HepG2 (cell line): ENCODE measurements around the gene KIAA1958. TPM values are rescaled to one million over a fixed set of nuclear protein-coding genes. Genes with fewer than 3 reads are reported as not detected.

Experiments used
- HNF4G ChIP-seq, 2 experiments: sonication (generic) in 1 of 2; formaldehyde crosslinking in 1 of 2; IDR thresholded peaks; 2 replicates each; pipeline versions ENCODE4 v1.4.0 to v1.6.1; 2011 to 2020; ENCODE audit warnings: borderline replicate concordance in 2 of 2, low read depth in 2 of 2, mild to moderate bottlenecking in 2 of 2, low read length in 1 of 2, missing genetic modification reagents in 1 of 2, moderate library complexity in 1 of 2
- KLF16 ChIP-seq, 2 experiments: sonication (generic) in 1 of 2; formaldehyde crosslinking in 1 of 2; IDR thresholded peaks; 2 replicates each; pipeline versions ENCODE4 v1.6.1 to v1.8.0; 2016 to 2023; ENCODE audit warnings: missing genetic modification reagents in 2 of 2, missing compliant biosample characterization in 1 of 2
- KMT2B ChIP-seq: IDR thresholded peaks from 2 replicates; pipeline ENCODE4 v1.6.1; 2016; ENCODE audit warnings: missing genetic modification reagents, missing compliant biosample characterization
- NPAS2 ChIP-seq: sonication (generic); formaldehyde crosslinking; IDR thresholded peaks from 2 replicates; pipeline ENCODE4 v1.8.0; 2022; ENCODE audit warnings: mild to moderate bottlenecking, missing genetic modification reagents, borderline replicate concordance
- RXRB ChIP-seq: IDR thresholded peaks from 2 replicates; pipeline ENCODE4 v1.6.1; 2016; ENCODE audit warnings: borderline replicate concordance, missing genetic modification reagents, missing compliant biosample characterization
- XRCC5 ChIP-seq: fragments of 200-400 bp; formaldehyde crosslinking; optimal IDR thresholded peaks from 2 replicates; pipeline ENCODE3; 2017; ENCODE audit warnings: mild to moderate bottlenecking, low read length
- ZBTB34 ChIP-seq: sonication (generic); formaldehyde crosslinking; IDR thresholded peaks from 2 replicates; pipeline ENCODE4 v1.8.0; 2022; ENCODE audit warnings: mild to moderate bottlenecking, missing genetic modification reagents
- ZBTB44 ChIP-seq: sonication (generic); formaldehyde crosslinking; IDR thresholded peaks from 2 replicates; pipeline ENCODE4 v1.4.0; 2020; ENCODE audit warnings: missing genetic modification reagents
- ZGPAT ChIP-seq: IDR thresholded peaks from 2 replicates; pipeline ENCODE4 v1.6.1; 2016; ENCODE audit warnings: mild to moderate bottlenecking
- ZNF205 ChIP-seq: IDR thresholded peaks from 2 replicates; pipeline ENCODE4 v1.6.1; 2018; ENCODE audit warnings: missing biosample characterization, missing genetic modification reagents
- ZNF292 ChIP-seq: sonication (generic); formaldehyde crosslinking; IDR thresholded peaks from 2 replicates; pipeline ENCODE4 v1.8.1; 2022; ENCODE audit warnings: mild to moderate bottlenecking, low read depth, missing genetic modification reagents, borderline replicate concordance
- ZNF572 ChIP-seq: sonication (generic); formaldehyde crosslinking; IDR thresholded peaks from 2 replicates; pipeline ENCODE4 v1.5.1; 2020; ENCODE audit warnings: mild to moderate bottlenecking, missing genetic modification reagents
- ZNF768 ChIP-seq: sonication (generic); formaldehyde crosslinking; IDR thresholded peaks from 2 replicates; pipeline ENCODE4 v1.4.0; 2020; ENCODE audit warnings: missing genetic modification reagents
- polyA plus RNA-seq, 8 experiments: library from polyadenylated mRNA; depleted of rRNA in 3 of 8; stranded (reverse) in 7 of 8; unstranded in 1 of 8; fragments of >200 nt; fragmentation: Illumina TruSeq in 4 of 8; extraction: Trizol in 4 of 8; gene quantifications; 2 replicates each; pipeline versions ENCODE4 v1.2.1 to v1.2.3, GENCODE V29; 2011 to 2016; ENCODE audit warnings: low read depth in 4 of 8, missing spikeins in 1 of 8, mixed read lengths in 1 of 8; ENCODE audit not compliant: insufficient read depth in 1 of 8
- total RNA-seq, 5 experiments: library from RNA; depleted of rRNA; stranded (reverse); fragments of >200 nt; fragmentation: Illumina TruSeq; extraction: Trizol; gene quantifications; 2 replicates each; pipeline ENCODE4 v1.2.3, GENCODE V29; 2016; ENCODE audit warnings: low read depth in 1 of 5
- TF ChIP-seq, protein P1 (sequence below): sonication (generic); formaldehyde crosslinking; IDR thresholded peaks from 2 replicates; pipeline ENCODE4 v1.8.1; 2022; ENCODE audit warnings: mild to moderate bottlenecking, missing genetic modification reagents
- TF ChIP-seq, protein P2 (sequence below): sonication (generic); formaldehyde crosslinking; IDR thresholded peaks from 2 replicates; pipeline ENCODE4 v1.4.0; 2020; ENCODE audit warnings: missing genetic modification reagents, borderline replicate concordance
- TF ChIP-seq, protein P3 (sequence below): IDR thresholded peaks from 2 replicates; pipeline ENCODE4 v1.4.0; 2020; ENCODE audit warnings: mild to moderate bottlenecking, missing genetic modification reagents

KIAA1958 gene
- total and polyA plus RNA-seq, 2 of the 13 experiments (the other 11 are each of a cell fraction or from before 2014, with no cell fraction given): 8.5 to 10.3 TPM

GRCh38 chr9:112496074-112496722, 9.6 kb downstream of the KIAA1958 start (continued):
- TF ChIP-seq ZGPAT: peak; percentile 70
- no peak for TF ChIP-seq ZNF768 (CRISPR knock-in tag)
- peak; percentile 70 for TF ChIP-seq RXRB (CRISPR knock-in tag)
- TF ChIP-seq ZNF205: 0 out of 2 replicates have a peak, but pooled peaks have one; percentile 22
- TF ChIP-seq, protein P1, sequence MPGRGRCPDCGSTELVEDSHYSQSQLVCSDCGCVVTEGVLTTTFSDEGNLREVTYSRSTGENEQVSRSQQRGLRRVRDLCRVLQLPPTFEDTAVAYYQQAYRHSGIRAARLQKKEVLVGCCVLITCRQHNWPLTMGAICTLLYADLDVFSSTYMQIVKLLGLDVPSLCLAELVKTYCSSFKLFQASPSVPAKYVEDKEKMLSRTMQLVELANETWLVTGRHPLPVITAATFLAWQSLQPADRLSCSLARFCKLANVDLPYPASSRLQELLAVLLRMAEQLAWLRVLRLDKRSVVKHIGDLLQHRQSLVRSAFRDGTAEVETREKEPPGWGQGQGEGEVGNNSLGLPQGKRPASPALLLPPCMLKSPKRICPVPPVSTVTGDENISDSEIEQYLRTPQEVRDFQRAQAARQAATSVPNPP (CRISPR knock-in tag): no peak
- 0 out of 2 replicates have a peak, but pooled peaks have one; percentile 33 for TF ChIP-seq KMT2B (CRISPR knock-in tag)
- no peak for TF ChIP-seq NPAS2 (CRISPR knock-in tag)
- TF ChIP-seq, protein P2, sequence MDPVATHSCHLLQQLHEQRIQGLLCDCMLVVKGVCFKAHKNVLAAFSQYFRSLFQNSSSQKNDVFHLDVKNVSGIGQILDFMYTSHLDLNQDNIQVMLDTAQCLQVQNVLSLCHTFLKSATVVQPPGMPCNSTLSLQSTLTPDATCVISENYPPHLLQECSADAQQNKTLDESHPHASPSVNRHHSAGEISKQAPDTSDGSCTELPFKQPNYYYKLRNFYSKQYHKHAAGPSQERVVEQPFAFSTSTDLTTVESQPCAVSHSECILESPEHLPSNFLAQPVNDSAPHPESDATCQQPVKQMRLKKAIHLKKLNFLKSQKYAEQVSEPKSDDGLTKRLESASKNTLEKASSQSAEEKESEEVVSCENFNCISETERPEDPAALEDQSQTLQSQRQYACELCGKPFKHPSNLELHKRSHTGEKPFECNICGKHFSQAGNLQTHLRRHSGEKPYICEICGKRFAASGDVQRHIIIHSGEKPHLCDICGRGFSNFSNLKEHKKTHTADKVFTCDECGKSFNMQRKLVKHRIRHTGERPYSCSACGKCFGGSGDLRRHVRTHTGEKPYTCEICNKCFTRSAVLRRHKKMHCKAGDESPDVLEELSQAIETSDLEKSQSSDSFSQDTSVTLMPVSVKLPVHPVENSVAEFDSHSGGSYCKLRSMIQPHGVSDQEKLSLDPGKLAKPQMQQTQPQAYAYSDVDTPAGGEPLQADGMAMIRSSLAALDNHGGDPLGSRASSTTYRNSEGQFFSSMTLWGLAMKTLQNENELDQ: no peak
- no peak for TF ChIP-seq ZBTB44 (CRISPR knock-in tag)
- no peak for TF ChIP-seq ZNF572 (CRISPR knock-in tag)
- no peak for TF ChIP-seq ZBTB34
- TF ChIP-seq XRCC5: no peak
- TF ChIP-seq KLF16 (CRISPR knock-in tag; IDR thresholded peaks at IDR 0.05): peak in 1 of 2 experiments; percentile 59; a peak in 1 of 4 replicates
- TF ChIP-seq, protein P3, sequence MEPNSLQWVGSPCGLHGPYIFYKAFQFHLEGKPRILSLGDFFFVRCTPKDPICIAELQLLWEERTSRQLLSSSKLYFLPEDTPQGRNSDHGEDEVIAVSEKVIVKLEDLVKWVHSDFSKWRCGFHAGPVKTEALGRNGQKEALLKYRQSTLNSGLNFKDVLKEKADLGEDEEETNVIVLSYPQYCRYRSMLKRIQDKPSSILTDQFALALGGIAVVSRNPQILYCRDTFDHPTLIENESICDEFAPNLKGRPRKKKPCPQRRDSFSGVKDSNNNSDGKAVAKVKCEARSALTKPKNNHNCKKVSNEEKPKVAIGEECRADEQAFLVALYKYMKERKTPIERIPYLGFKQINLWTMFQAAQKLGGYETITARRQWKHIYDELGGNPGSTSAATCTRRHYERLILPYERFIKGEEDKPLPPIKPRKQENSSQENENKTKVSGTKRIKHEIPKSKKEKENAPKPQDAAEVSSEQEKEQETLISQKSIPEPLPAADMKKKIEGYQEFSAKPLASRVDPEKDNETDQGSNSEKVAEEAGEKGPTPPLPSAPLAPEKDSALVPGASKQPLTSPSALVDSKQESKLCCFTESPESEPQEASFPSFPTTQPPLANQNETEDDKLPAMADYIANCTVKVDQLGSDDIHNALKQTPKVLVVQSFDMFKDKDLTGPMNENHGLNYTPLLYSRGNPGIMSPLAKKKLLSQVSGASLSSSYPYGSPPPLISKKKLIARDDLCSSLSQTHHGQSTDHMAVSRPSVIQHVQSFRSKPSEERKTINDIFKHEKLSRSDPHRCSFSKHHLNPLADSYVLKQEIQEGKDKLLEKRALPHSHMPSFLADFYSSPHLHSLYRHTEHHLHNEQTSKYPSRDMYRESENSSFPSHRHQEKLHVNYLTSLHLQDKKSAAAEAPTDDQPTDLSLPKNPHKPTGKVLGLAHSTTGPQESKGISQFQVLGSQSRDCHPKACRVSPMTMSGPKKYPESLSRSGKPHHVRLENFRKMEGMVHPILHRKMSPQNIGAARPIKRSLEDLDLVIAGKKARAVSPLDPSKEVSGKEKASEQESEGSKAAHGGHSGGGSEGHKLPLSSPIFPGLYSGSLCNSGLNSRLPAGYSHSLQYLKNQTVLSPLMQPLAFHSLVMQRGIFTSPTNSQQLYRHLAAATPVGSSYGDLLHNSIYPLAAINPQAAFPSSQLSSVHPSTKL (CRISPR knock-in tag): peak; percentile 92
- no peak for TF ChIP-seq HNF4G (IDR thresholded peaks at IDR 0.05; ENCODE audit: borderline replicate concordance, low read depth, low read length)
- TF ChIP-seq HNF4G (CRISPR knock-in tag; IDR thresholded peaks at IDR 0.05; ENCODE audit: borderline replicate concordance, low read depth): no peak
- TF ChIP-seq ZNF292 (CRISPR knock-in tag): no peak
